Calu3 (cell line): ENCODE measurements around the gene CTNNA2. TPM values are rescaled to one million over a fixed set of nuclear protein-coding genes. Genes with fewer than 3 reads are reported as not detected.

Source experiments
- BruUV-seq: library from RNA; stranded (reverse); fragments of 400-500 nt; replicated peaks from 2 replicates; lab custom pipeline; 2021; lab: Mats Ljungman, UMichigan
- CTCF ChIA-PET: fragments of 300-600 bp; sonication (Branson Sonifier 250); formaldehyde crosslinking; loops from one replicate; lab custom pipeline; 2022; ENCODE audit warnings: antibody characterized with exemption; lab: Charles Lee
- DNase-seq: peaks from one replicate; pipeline ENCODE4 v3.0.0; 2022
- H3K27ac Mint-ChIP-seq: one replicate; pipeline ENCODE4 v1.8.0; 2022; ENCODE audit warnings: mixed read lengths; ENCODE audit not compliant: unreplicated experiment
- H3K27me3 Mint-ChIP-seq: one replicate; pipeline ENCODE4 v1.8.0; 2022; ENCODE audit warnings: mixed read lengths; ENCODE audit not compliant: unreplicated experiment
- H3K36me3 Mint-ChIP-seq: one replicate; pipeline ENCODE4 v1.8.0; 2022; ENCODE audit warnings: mild to moderate bottlenecking, moderate library complexity, mixed read lengths; ENCODE audit not compliant: insufficient read depth, unreplicated experiment
- H3K4me1 Mint-ChIP-seq: one replicate; pipeline ENCODE4 v1.8.0; 2022; ENCODE audit warnings: mild to moderate bottlenecking, low read depth, mixed read lengths; ENCODE audit not compliant: unreplicated experiment
- H3K4me3 Mint-ChIP-seq: one replicate; pipeline ENCODE4 v1.8.0; 2022; ENCODE audit warnings: mild to moderate bottlenecking, low read depth, moderate library complexity, mixed read lengths; ENCODE audit not compliant: unreplicated experiment
- H3K9me3 Mint-ChIP-seq: one replicate; pipeline ENCODE4 v1.8.0; 2022; ENCODE audit warnings: low read depth, mixed read lengths; ENCODE audit not compliant: unreplicated experiment
- CTCF ChIP-seq: fragments of 200-600 bp; IDR thresholded peaks from one replicate; pipeline ENCODE4 v1.8.0; 2022; ENCODE audit warnings: antibody characterized with exemption; ENCODE audit not compliant: unreplicated experiment
- intact Hi-C: fragments of 100-400 bp; cut with micrococcal nuclease; formaldehyde crosslinking; loops from one replicate; pipeline ENCODE4 v1.10.0; 2022; ENCODE audit not compliant: unreplicated experiment
- total RNA-seq: library from RNA; stranded (reverse); gene quantifications from 2 replicates; pipeline ENCODE4 v1.2.3, GENCODE V29; 2022

CTNNA2 gene
- total RNA-seq, 1 experiment from 2014 or later = not detected

GRCh38 chr2:80187156-80187555 is 674.3 kb downstream of the CTNNA2 start:
- DNase-seq = no peak
- H3K9me3 Mint-ChIP-seq = peaks cover 17% of the 10 kb centered on the region
- no peak for TF ChIP-seq CTCF
- H3K36me3 Mint-ChIP-seq = no peaks in the 10 kb centered on the region
- H3K4me1 Mint-ChIP-seq = no peaks in the 10 kb centered on the region
- H3K27me3 Mint-ChIP-seq = no peaks in the 10 kb centered on the region
- CTCF ChIA-PET = no interaction called here
- no TSS peak for BruUV-seq
- H3K27ac Mint-ChIP-seq = no peak overlapping the region
- intact Hi-C loops = no loop called here
- no peak overlapping the region for H3K4me3 Mint-ChIP-seq

- BruUV-seq = no TSS peak
- H3K9me3 Mint-ChIP-seq = peaks cover 7% of the 10 kb centered on the region
- intact Hi-C loops = no loop called here
Measured at GRCh38 chr2:80190166-80190565, 677.3 kb downstream of the CTNNA2 start.

GRCh38 chr2:80193566-80193965 is 680.7 kb downstream of the CTNNA2 start:
- no TSS peak for BruUV-seq
- no peak for TF ChIP-seq CTCF
- no peaks in the 10 kb centered on the region for H3K27me3 Mint-ChIP-seq
- peaks cover 10% of the 10 kb centered on the region for H3K9me3 Mint-ChIP-seq
- intact Hi-C loops = no loop called here
- no peak for DNase-seq
- no peaks in the 10 kb centered on the region for H3K4me1 Mint-ChIP-seq
- H3K4me3 Mint-ChIP-seq = no peak overlapping the region
- no peaks in the 10 kb centered on the region for H3K36me3 Mint-ChIP-seq
- H3K27ac Mint-ChIP-seq = no peak overlapping the region
- CTCF ChIA-PET = no interaction called here

More at GRCh38 chr2:80190166-80190565, 677.3 kb downstream of the CTNNA2 start:
- CTCF ChIA-PET = no interaction called here
- H3K4me3 Mint-ChIP-seq = no peak overlapping the region
- TF ChIP-seq CTCF = no peak
- H3K4me1 Mint-ChIP-seq = no peaks in the 10 kb centered on the region
- H3K36me3 Mint-ChIP-seq = no peaks in the 10 kb centered on the region
- no peak for DNase-seq
- no peak overlapping the region for H3K27ac Mint-ChIP-seq
- no peaks in the 10 kb centered on the region for H3K27me3 Mint-ChIP-seq

- no peak overlapping the region for H3K27ac Mint-ChIP-seq
- intact Hi-C loops = no loop called here
- no peak for TF ChIP-seq CTCF
- BruUV-seq = no TSS peak
- H3K4me1 Mint-ChIP-seq = no peaks in the 10 kb centered on the region
- DNase-seq = no peak
- CTCF ChIA-PET = no interaction called here
- no peak overlapping the region for H3K4me3 Mint-ChIP-seq
- peaks cover 14% of the 10 kb centered on the region for H3K9me3 Mint-ChIP-seq
- no peaks in the 10 kb centered on the region for H3K27me3 Mint-ChIP-seq
- no peaks in the 10 kb centered on the region for H3K36me3 Mint-ChIP-seq
Measured at GRCh38 chr2:80195034-80195433, 682.2 kb downstream of the CTNNA2 start.

- CTCF ChIA-PET = no interaction called here
- intact Hi-C loops = no loop called here
- DNase-seq = no peak
- Mint-ChIP-seq H3K27me3 (no peaks in the 10 kb centered on the region), H3K4me1 (no peaks in the 10 kb centered on the region), H3K9me3 (peaks cover 14% of the 10 kb centered on the region), H3K27ac (no peak overlapping the region), H3K36me3 (no peaks in the 10 kb centered on the region), H3K4me3 (no peak overlapping the region)
- BruUV-seq = no TSS peak
- TF ChIP-seq CTCF = no peak
Measured at GRCh38 chr2:80198042-80198441, 685.2 kb downstream of the CTNNA2 start.
